ENCODE measurements around the gene GATA2.

DNA sequence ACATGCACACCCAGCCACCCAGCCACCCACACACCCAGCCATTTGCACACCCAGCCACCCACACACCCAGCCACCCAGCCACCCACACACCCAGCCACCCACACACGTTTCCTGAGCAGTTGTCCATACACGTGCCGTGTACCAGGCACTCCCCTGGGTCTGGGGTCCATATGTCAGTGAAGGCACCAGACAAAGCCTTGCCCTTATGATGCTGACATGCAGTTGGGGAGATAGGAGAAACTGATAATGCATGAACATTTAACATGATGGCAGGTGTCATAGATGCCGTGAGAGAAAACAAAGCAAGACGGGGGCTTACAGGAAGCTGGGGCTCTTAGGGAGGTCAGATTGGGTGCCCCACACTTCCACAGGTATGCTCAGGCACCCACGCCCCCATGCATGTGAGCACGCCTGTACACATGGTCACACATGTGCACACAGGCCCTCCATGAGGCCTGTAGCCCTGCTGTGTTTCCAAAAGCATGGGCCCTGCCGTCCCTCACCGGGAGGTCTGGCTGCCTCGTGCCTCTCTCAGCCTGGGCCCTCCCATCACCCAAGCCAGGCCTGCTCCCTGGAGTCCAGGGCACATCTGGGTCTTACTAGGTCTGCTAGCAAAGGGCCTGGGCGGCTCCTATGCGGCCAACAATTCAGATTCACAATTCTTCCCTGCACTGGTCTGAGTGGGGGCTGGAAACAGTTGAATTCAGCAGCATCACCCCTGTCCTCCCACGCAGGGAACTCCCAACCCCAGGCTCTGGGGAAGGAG is 22.7 kb downstream of the GATA2 start:
- no peak for TF ChIP-seq EZH2phosphoT487 (IDR thresholded peaks at IDR 0.05; ENCODE audit: insufficient read depth, low read depth)
- no peak for TF ChIP-seq EZH2 (IDR thresholded peaks at IDR 0.05; ENCODE audit: insufficient read depth, poor library complexity, severe bottlenecking)
